Stimulated activated CD4-positive, alpha-beta T cell treated with anti-CD3 and anti-CD28 coated beads, Interleukin-4, amount 100 ng/mL, for 48 hours (primary cell): ENCODE results near the gene OSM.
"Not testable (repeated sequence)": the region's sequence is repeated elsewhere in the genome, so short reads cannot be mapped to it uniquely, and the experiment has no call there.

Experiments
- DNase-seq, 2 donors: peaks; one replicate each; pipeline ENCODE4 v3.0.0-alpha.2; 2020; ENCODE audit warnings: low read depth in 2 of 2

Gene OSM

GRCh38 chr22:30227438-30228228 is 39.0 kb downstream of the OSM start:
- DNase-seq = no peak

- DNase-seq = no peak
Measured at GRCh38 chr22:30226192-30226832, 40.3 kb downstream of the OSM start.

GRCh38 chr22:30225220-30225927 is 41.3 kb downstream of the OSM start:
- DNase-seq = no peak

- DNase-seq = no peak
Measured at GRCh38 chr22:30224161-30224857, 42.3 kb downstream of the OSM start.

- DNase-seq = no peak
Measured at GRCh38 chr22:30223303-30223702, 43.3 kb downstream of the OSM start.

- no peak for DNase-seq
Measured at GRCh38 chr22:30222321-30222720, 44.3 kb downstream of the OSM start.

GRCh38 chr22:30221121-30221992 is 45.3 kb downstream of the OSM start:
- DNase-seq = peak in 1 of 2 donors; percentile 22

GRCh38 chr22:30220338-30221012 is 46.2 kb downstream of the OSM start:
- no peak for DNase-seq

GRCh38 chr22:30219668-30220278 is 46.9 kb downstream of the OSM start:
- DNase-seq = no peak

GRCh38 chr22:30219049-30219654 is 47.5 kb downstream of the OSM start:
- DNase-seq = no peak

GRCh38 chr22:30217698-30218560 is 48.7 kb downstream of the OSM start:
- no peak for DNase-seq

GRCh38 chr22:30216710-30217109 is 49.9 kb downstream of the OSM start:
- no peak for DNase-seq

GRCh38 chr22:30216272-30216671 is 50.4 kb downstream of the OSM start:
- not testable (repeated sequence) for DNase-seq

GRCh38 chr22:30214703-30215407 is 51.8 kb downstream of the OSM start:
- DNase-seq = no peak

- no peak for DNase-seq
Measured at GRCh38 chr22:30212996-30213441, 53.6 kb downstream of the OSM start.
